GM21367 (cell line): ENCODE data around the gene FNDC3A.
"Not testable (repeated sequence)": the region's sequence is repeated elsewhere in the genome, so short reads cannot be mapped to it uniquely, and the experiment has no call there.

Source experiments
- ATAC-seq: cut with Tn5 transposase; IDR thresholded peaks from one replicate; pipeline ENCODE4 v1.9.1; 2021; ENCODE audit not compliant: unreplicated experiment

Gene FNDC3A

GRCh38 chr13:48976576-48977285, 1.0 kb downstream of the FNDC3A start:
- peak; percentile 2 for ATAC-seq

- ATAC-seq = no peak
Measured at GRCh38 chr13:48977286-48977625, 1.5 kb downstream of the FNDC3A start.

GRCh38 chr13:48977973-48978372, 2.3 kb downstream of the FNDC3A start:
- ATAC-seq = no peak

DNA sequence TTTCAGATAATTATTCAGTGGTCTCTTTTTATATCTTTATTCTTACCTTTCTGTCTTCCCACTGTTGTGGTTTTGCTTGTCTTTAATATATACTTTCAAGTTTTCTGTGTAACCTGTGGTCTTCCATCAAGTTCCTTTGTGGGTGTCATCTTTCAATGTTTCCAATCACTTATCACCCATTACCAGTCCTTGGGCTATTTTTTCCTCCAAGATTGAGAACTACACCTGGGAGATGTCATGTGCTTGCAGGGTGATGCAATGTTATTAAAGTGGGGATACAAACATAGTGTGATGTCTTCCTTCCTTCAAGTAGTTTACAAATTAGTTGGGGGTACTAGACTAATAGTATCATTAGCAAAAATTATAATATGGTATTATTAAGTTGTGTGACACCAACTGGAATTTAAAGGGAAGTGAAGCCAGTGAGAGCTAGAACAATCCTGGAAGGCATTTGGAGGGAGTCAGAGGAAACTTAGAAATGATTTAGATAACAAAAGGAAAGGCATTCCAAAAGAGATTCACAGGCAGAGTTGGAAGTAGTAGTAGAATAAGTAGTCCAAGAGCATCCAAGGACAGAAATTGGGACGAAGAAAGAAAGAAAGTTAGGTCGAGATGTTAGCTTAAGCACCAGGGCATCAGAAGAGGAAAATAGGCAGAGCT, 3.4 kb downstream of the FNDC3A start:
- ATAC-seq = no peak

DNA sequence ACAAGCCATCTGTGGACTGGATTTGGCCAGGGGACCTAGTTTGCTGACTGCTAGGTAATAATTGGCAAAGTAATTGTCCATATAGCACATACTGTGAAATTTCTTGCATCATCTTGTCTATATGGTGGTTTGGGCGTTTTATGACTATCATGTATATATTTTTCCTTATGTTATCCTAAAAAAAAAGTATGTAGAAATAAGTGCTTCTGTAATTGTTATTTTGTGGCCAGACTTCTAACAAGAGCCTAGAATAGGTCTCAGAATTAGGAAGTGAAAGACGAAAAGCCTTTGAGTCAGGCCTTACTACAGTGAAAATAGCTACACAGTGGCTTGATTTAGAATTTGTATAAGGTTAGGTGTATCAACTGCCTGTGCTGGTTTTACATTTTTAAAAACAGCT, 4.2 kb downstream of the FNDC3A start:
- peak; percentile 36 for ATAC-seq

DNA sequence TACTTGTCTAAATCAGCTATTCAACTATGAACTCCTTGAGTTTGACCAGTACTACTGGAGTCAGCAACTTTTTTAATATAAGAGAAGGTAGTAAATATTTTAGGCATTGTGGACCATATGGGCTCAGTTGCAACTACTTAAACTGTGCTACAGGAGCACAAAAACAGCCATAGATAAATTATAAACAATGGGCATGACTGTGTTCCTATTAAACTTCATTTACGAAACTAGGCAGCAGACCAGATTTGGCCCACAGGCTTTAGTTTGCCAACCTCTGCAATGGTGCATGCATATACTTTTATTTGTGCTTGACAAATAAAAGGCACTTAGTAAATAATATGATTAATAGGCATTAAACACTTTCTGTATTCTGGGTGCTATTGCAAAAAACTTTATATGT, 7.6 kb downstream of the FNDC3A start:
- ATAC-seq = no peak

DNA sequence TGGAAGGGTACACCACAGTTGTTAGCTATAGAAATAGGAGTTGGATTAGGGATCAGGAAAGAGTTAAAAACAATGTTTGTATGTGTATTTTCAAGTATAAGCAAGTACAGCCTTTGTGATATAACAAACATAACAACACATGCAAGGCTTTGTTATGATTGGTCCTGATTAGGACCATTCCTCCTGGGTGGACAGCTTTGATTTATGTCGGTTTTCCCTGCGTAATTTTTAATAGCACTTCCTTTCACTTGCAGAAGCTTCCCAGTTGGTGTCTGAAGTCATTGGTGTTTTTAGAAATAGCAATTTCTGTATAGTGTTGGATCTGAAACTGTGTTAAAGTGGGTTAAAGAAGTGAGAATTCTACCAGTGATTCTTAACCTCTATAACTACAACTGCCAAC, 10.0 kb downstream of the FNDC3A start:
- ATAC-seq = no peak

GRCh38 chr13:48990900-48991299, 15.2 kb downstream of the FNDC3A start:
- no peak for ATAC-seq

- ATAC-seq = no peak
Measured at GRCh38 chr13:48993150-48993549, 17.4 kb downstream of the FNDC3A start.

DNA sequence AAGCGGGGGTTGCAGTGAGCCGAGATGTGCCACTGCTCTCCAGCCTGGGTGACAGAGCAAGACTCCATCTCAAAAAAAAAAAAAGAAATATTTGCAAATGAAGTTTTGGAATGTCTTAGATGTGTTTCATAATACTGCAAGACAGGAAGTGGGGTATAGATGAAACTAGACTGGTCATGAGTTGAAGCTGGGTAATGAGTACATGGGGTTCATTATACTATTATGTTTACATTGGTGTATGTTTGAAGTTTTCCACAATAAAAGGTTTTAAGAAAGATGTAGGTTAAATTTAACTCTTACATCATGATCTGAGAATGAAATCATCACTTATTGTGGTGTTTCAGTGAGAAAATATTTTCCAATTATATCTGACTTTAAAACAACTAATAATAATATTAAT, 19.0 kb downstream of the FNDC3A start:
- ATAC-seq = peak; percentile 73

- ATAC-seq = no peak
Measured at GRCh38 chr13:48998641-48999292, 23.1 kb downstream of the FNDC3A start.

GRCh38 chr13:49000247-49000646, 24.5 kb downstream of the FNDC3A start:
- ATAC-seq = no peak

GRCh38 chr13:49018986-49019635, 43.4 kb downstream of the FNDC3A start:
- not testable (repeated sequence) for ATAC-seq

DNA sequence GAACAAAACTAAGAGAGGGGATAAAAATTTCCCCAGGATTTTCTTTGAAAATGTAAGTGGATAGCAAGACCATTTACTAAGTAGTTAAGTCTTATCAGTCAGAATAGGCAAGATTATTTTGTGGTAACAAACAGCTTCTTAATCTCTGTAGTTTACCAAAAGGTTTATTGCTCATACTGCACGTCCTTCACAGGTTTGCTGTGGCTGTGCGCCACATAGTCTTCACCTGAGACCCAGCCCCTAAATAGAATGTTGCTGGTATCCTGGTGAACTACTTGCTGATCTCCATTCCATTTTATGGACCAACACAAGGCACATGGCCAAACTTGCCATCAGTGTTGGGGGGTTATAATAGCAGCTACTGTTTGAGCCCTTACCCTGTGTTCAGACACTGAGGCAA, 44.6 kb downstream of the FNDC3A start:
- ATAC-seq = no peak

DNA sequence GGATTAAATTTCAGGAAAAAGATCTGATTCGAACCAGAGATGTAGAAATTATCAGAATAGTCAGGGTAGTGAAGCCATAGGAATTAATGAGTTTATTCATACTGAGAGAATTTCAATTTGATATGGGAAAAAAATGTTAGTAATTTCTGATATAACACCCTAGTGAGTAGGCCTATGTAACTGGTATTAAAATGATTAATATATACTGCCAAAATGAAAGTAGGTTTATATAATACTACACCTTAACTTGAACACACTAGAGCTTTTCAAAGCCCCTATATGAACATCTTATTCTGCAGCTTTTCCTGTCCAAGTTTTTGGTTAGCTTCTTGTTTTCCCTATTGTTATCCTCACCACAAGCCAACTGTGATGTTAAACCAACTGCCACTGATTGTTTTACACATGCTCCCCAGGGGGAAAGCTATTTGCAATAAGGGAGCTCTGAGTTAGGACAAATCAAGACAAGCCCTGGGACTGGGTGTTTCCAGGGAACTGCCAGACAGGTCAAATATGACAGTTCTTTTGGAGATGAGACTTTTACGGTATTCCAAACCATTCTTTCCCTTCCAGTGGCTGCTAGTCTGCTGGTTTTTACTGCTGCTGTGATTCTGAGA, 45.3 kb downstream of the FNDC3A start:
- no peak for ATAC-seq

DNA sequence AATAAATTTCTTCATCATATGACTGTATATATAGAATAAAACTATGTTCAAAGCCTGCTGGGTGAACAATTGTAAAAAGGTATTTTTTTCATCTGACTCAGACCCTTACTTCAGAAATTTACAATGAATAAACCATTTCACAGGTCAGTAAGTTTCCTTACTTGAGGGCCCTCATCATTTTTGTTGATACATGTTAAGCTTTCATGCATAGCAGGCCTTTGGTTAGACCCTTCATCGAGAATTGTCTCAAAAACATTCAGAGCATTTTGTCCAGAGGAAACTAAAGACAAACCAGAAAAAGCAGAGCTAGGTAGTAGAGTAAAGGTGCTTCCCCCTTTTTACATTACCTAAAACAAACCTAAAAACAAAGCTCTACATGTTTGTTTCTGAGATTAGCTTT, 46.2 kb downstream of the FNDC3A start:
- ATAC-seq = no peak

DNA sequence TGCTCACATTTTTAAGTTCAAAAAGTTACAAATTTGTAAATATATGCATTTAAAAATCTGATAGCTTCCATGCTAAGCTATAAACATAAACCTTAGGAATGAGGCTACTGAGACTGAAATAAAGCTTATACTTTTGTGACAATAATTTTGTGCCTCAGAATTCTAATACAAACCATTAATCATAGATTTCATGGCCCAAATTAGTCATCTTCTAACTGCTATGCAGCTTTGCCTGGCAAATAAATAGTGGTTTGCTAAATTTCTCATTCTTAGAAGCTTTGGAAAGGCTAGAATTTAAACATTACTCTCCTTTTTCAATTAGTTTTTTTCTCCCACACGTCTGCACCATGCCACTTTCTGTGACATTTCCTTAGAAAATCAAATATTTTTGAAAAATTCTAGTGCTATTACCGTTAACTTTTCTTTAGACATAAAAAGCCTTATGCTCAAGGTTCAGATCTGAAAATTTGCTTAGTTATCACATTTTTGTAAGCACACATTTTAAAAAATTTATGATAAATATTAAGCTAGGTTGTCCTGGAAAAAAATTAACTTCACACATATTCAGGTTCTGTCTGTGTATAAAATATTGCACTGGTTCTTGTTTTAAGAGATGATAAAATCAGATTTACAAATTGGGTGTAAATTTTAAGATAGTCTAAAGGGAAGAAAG, 46.9 kb downstream of the FNDC3A start:
- no peak for ATAC-seq

GRCh38 chr13:49023431-49023830, 47.7 kb downstream of the FNDC3A start:
- ATAC-seq = no peak

- no peak for ATAC-seq
Measured at GRCh38 chr13:49026851-49027250, 51.1 kb downstream of the FNDC3A start.

- no peak for ATAC-seq
Measured at GRCh38 chr13:49029570-49029969, 53.9 kb downstream of the FNDC3A start.

GRCh38 chr13:49030213-49030612, 54.5 kb downstream of the FNDC3A start:
- ATAC-seq = no peak
